ENCODE data around the gene AQP11.

AQP11 gene

DNA sequence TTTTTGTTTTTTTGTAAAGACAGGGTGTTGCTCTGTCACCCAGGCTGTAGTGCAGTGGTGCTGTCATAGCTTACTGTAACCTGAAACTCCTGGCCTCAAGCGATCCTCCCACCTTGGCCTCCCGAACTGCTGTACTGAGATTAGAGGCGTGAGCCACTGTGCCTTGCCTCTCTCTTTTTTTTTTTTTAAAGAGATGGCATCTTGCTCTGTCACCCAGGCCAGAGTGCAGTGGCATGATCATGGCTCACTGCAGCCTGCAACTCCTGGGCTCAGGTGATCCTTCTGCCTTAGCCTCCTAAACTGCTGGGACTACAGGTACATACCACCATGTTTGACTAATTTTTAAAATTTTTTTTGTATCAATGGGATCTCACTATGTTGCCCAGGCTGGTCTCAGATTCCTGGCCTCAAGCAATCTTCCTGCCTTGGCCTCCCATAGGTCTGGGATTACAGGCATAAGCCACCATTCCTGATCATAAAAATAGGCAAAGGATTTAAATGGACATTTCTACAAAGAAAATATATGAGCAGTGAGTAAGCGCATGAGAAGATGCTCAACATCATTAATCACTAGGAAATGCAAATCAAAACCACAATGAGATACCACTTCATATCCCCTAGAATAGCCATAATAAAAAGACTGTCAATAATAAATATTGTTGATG is 65.1 kb downstream of the AQP11 start:
- TF ChIP-seq, protein P1, sequence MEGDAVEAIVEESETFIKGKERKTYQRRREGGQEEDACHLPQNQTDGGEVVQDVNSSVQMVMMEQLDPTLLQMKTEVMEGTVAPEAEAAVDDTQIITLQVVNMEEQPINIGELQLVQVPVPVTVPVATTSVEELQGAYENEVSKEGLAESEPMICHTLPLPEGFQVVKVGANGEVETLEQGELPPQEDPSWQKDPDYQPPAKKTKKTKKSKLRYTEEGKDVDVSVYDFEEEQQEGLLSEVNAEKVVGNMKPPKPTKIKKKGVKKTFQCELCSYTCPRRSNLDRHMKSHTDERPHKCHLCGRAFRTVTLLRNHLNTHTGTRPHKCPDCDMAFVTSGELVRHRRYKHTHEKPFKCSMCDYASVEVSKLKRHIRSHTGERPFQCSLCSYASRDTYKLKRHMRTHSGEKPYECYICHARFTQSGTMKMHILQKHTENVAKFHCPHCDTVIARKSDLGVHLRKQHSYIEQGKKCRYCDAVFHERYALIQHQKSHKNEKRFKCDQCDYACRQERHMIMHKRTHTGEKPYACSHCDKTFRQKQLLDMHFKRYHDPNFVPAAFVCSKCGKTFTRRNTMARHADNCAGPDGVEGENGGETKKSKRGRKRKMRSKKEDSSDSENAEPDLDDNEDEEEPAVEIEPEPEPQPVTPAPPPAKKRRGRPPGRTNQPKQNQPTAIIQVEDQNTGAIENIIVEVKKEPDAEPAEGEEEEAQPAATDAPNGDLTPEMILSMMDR (conservative IDR thresholded peaks at IDR 0.05; ENCODE audit: low read depth) = no peak
- ChIA-PET CTCF (interaction anchor here (1.2 kb wide), 1 partner anchor 31 kb away, joined by 3 read pairs; no protein-coding TSS in a partner anchor), POLR2A (ENCODE audit: low non-redundant PET) (no interaction called here)
- H3K27ac ChIP-seq = no peak overlapping the region
- DNase-seq (ENCODE audit: low spot score) = no peak

DNA sequence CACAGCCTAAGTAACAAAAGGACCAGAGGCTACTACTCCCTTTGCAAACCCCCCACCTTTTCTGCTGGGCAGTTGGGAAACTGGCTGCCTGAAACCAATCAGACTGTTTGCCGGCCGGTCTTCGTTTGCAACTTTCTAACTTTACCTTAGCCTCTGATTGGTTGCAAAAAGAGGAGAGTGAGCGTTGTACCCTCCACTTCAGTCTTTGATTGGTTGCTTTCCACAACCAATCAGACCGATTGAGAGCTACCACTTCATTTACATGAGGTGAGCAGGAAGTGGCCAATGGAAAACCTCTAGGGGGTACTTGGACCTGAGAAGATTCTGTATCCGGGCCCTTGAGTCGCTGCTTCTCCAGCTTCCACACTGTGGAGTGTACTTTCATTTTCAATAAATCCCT is 66.6 kb downstream of the AQP11 start:
- POLR2A ChIA-PET (ENCODE audit: low non-redundant PET) = no interaction called here
- H3K27ac ChIP-seq = no peak overlapping the region
- TF ChIP-seq, protein P1 (conservative IDR thresholded peaks at IDR 0.05; ENCODE audit: low read depth) = no peak
- DNase-seq (ENCODE audit: low spot score) = no peak
- CTCF ChIA-PET = no interaction called here

DNA sequence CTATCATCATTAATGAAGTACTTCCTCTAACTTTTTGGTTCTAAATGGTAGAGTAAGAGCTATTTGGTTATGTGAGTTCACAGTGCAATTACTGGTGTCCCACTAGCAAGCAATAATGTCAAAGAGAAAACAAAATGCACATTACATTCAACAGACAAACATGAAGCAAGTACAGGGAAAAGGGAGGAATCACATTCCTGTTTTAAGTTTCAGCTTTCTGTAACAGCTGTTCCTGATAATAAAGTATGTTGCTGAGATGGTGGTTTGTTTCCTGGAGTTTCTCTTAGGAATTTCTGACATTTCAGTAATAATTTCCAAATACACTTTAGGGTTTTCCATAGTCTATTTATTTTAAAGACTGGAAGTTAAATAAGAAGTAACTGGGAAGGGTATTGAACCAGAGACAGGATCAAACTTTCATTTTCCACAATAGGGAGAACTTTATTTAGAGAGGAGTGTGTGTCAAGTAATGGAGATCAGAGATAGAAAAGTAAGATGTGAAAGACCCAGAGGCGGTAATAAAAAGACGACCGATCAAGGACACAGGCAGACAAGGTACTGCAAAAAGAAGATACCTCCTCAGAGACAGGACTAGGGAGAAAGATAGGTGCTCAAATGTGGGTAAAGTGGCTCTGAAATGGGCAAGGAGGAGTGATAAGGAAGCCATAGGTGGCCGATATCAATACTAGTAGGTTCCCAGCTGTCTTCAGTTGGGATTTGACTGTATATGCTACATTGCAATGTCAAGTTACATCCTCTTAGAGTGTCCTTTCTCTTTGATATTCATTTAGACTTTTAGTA is 68.7 kb downstream of the AQP11 start:
- TF ChIP-seq, protein P1 (conservative IDR thresholded peaks at IDR 0.05; ENCODE audit: low read depth) = no peak
- POLR2A ChIA-PET (ENCODE audit: low non-redundant PET) = no interaction called here
- CTCF ChIA-PET = no interaction called here
- H3K27ac ChIP-seq = no peak overlapping the region
- DNase-seq (ENCODE audit: low spot score) = no peak
